HCT116 (cell line): Measurements from ENCODE around the gene CAPN15. TPM values are rescaled to one million over a fixed set of nuclear protein-coding genes. Genes with fewer than 3 reads are reported as not detected.

ENCODE experiments used
- ATAC-seq: fragments of 200-7000 bp; cut with Tn5 transposase; 2 replicates; pipeline ENCODE4 v1.9.1; 2020; ENCODE audit warnings: mild to moderate bottlenecking, moderate library complexity
- BruUV-seq: library from RNA; stranded (reverse); fragments of 400-500 nt; replicated peaks from 2 replicates; lab custom pipeline; 2021; lab: Mats Ljungman, UMichigan
- CTCF ChIA-PET: fragments of 300-600 bp; sonication (Branson Sonifier 250); formaldehyde crosslinking; loops from one replicate; lab custom pipeline; 2021; ENCODE audit warnings: antibody characterized with exemption; lab: Charles Lee
- POLR2A ChIA-PET: fragments of 300-600, 350-600 bp; sonication (Branson Sonifier 250); formaldehyde crosslinking; loops from one replicate; lab custom pipeline; 2021; ENCODE audit warnings: antibody characterized with exemption; lab: Charles Lee
- RAD21 ChIA-PET, 2 experiments: fragments of 300-600 bp; sonication (Branson Sonifier 250); formaldehyde crosslinking; loops; one replicate each; lab custom pipeline; 2023; ENCODE audit warnings: low total read pairs in 2 of 2; ENCODE audit not compliant: uncharacterized antibody in 2 of 2, unreplicated experiment in 2 of 2, low non-redundant PET in 1 of 2; lab: Charles Lee
- DNase-seq: peaks from one replicate; pipeline ENCODE4 v3.0.0-alpha.2; 2010; ENCODE audit warnings: low read depth, low spot score
- H2AFZ ChIP-seq: fragments of 200-600 bp; shearing (Covaris generic), sonication (generic); 2 replicates; pipeline ENCODE4 v1.6.1; 2017; ENCODE audit warnings: low read depth, mixed run types, mixed read lengths, antibody characterized with exemption, low read length; ENCODE audit not compliant: poor library complexity, severe bottlenecking
- H3K27ac ChIP-seq: 2 replicates; pipeline ENCODE4 v1.5.1; 2012; ENCODE audit warnings: low read depth, low read length
- H3K27me3 ChIP-seq: fragments of 200-600 bp; sonication (generic); 2 replicates; pipeline ENCODE4 v1.6.1; 2016; ENCODE audit warnings: mixed run types, low read length, mixed read lengths; ENCODE audit not compliant: insufficient read depth
- H3K36me3 ChIP-seq, 2 experiments: fragments of 200-500 bp in 1 of 2; fragments of 200-600 bp in 1 of 2; sonication (Bioruptor generic) in 1 of 2; sonication (generic) in 1 of 2; 2 replicates each; pipeline versions ENCODE4 v1.5.1 to v1.6.1; 2014 to 2016; ENCODE audit warnings: low read length in 2 of 2, inconsistent platforms in 1 of 2, mixed read lengths in 1 of 2, mixed run types in 1 of 2; ENCODE audit not compliant: insufficient read depth in 2 of 2, control insufficient read depth in 1 of 2
- H3K4me1 ChIP-seq, 2 experiments: fragments of 200-600 bp in 1 of 2; sonication (generic) in 1 of 2; 2 replicates each; pipeline versions ENCODE4 v1.5.1 to v1.6.1; 2012 to 2017; ENCODE audit warnings: low read length in 2 of 2, inconsistent platforms in 1 of 2, mild to moderate bottlenecking in 1 of 2, mixed read lengths in 1 of 2, mixed run types in 1 of 2, moderate library complexity in 1 of 2; ENCODE audit not compliant: insufficient read depth in 2 of 2, control insufficient read depth in 1 of 2
- H3K4me2 ChIP-seq: fragments of 200-600 bp; sonication (generic); 2 replicates; pipeline ENCODE4 v1.6.1; 2017; ENCODE audit warnings: mixed run types, low read length, mixed read lengths
- H3K4me3 ChIP-seq, 2 experiments: fragments of 200-600 bp in 1 of 2; sonication (generic) in 1 of 2; replicated peaks in 1 of 2; 2 replicates each; pipeline ENCODE4 v1.5.1; 2011 to 2016; ENCODE audit warnings: low read length in 2 of 2, control low read depth in 1 of 2, low read depth in 1 of 2, mild to moderate bottlenecking in 1 of 2, mixed read lengths in 1 of 2, mixed run types in 1 of 2
- H3K79me2 ChIP-seq: fragments of 200-600 bp; sonication (generic); 2 replicates; pipeline ENCODE4 v1.6.1; 2017; ENCODE audit warnings: mild to moderate bottlenecking, mixed run types, low read length, moderate library complexity, mixed read lengths; ENCODE audit not compliant: insufficient read depth
- H3K9ac ChIP-seq: fragments of 200-600 bp; sonication (generic); 2 replicates; pipeline ENCODE4 v1.6.1; 2016; ENCODE audit warnings: low read length, mixed read lengths
- H3K9me2 ChIP-seq: fragments of 200-600 bp; sonication (generic), shearing (Covaris generic); 2 replicates; pipeline ENCODE4 v1.6.1; 2017; ENCODE audit warnings: mixed run types, mild to moderate bottlenecking, moderate library complexity; ENCODE audit not compliant: insufficient read depth
- H3K9me3 ChIP-seq, 2 experiments: fragments of 200-500 bp in 1 of 2; fragments of 200-600 bp in 1 of 2; sonication (Bioruptor generic) in 1 of 2; sonication (generic) in 1 of 2; 2 replicates each; pipeline ENCODE4 v1.6.1; 2014 to 2017; ENCODE audit warnings: low read length in 2 of 2, mixed read lengths in 2 of 2, inconsistent platforms in 1 of 2, low read depth in 1 of 2, mild to moderate bottlenecking in 1 of 2, mixed run types in 1 of 2, moderate library complexity in 1 of 2; ENCODE audit not compliant: control insufficient read depth in 1 of 2, insufficient read depth in 1 of 2
- H4K20me1 ChIP-seq: fragments of 200-600 bp; sonication (generic), shearing (Covaris generic); 2 replicates; pipeline ENCODE4 v1.6.1; 2017; ENCODE audit warnings: mixed run types, mild to moderate bottlenecking, moderate library complexity; ENCODE audit not compliant: insufficient read depth
- EZH2phosphoT487 ChIP-seq: fragments of 200-600 bp; IDR thresholded peaks from 2 replicates; pipeline ENCODE4 v1.6.1; 2018; ENCODE audit warnings: antibody characterized with exemption, borderline replicate concordance
- JUND ChIP-seq: IDR thresholded peaks from 2 replicates; pipeline ENCODE4 v1.6.1; 2012
- MAX ChIP-seq: IDR thresholded peaks from 2 replicates; pipeline ENCODE4 v1.6.1; 2012
- POLR2A ChIP-seq: IDR thresholded peaks from 2 replicates; pipeline ENCODE4 v1.7.0; 2011; ENCODE audit warnings: borderline replicate concordance; ENCODE audit not compliant: insufficient read depth, insufficient read length; ENCODE audit errors: extremely low read depth
- RAD21 ChIP-seq: IDR thresholded peaks from 2 replicates; pipeline ENCODE4 v1.6.1; 2012; ENCODE audit warnings: low read depth, mild to moderate bottlenecking
- SP1 ChIP-seq: IDR thresholded peaks from 2 replicates; pipeline ENCODE4 v1.6.1; 2012; ENCODE audit warnings: low read depth
- TCF7L2 ChIP-seq: IDR thresholded peaks from 2 replicates; pipeline ENCODE4 v1.7.0; 2011; ENCODE audit warnings: borderline replicate concordance, inconsistent platforms; ENCODE audit not compliant: insufficient read depth, insufficient read length; ENCODE audit errors: extremely low read depth
- intact Hi-C: fragments of 100-400 bp; cut with micrococcal nuclease; formaldehyde crosslinking; loops from 2 replicates; pipeline ENCODE4 v1.10.0; 2022
- total RNA-seq: library from RNA; stranded (reverse); gene quantifications from one replicate; pipeline ENCODE4 v1.2.1, GENCODE V29; 2021; ENCODE audit not compliant: unreplicated experiment

CAPN15 gene
- total RNA-seq, 1 experiment from 2014 or later = 39.0 TPM

- H3K79me2 ChIP-seq = no peaks in the 10 kb centered on the region
- DNase-seq (no peak), ATAC-seq (no peak)
- no peaks in the 10 kb centered on the region for H3K9me3 ChIP-seq
- H3K4me1 ChIP-seq = no peaks in the 10 kb centered on the region
- intact Hi-C loops = no loop called here
- H3K36me3 ChIP-seq = no peaks in the 10 kb centered on the region; a peak in 1 of 4 replicates
- H3K27me3 ChIP-seq = no peaks in the 10 kb centered on the region
- no peak overlapping the region for H3K4me2 ChIP-seq
- no peak for TF ChIP-seq EZH2phosphoT487
- no peak for TF ChIP-seq MAX
- TF ChIP-seq RAD21 = no peak
- no peak for TF ChIP-seq JUND
- TF ChIP-seq POLR2A = no peak
- no peaks in the 10 kb centered on the region for H4K20me1 ChIP-seq
- no peaks in the 10 kb centered on the region for H3K9me2 ChIP-seq
- ChIA-PET RAD21 (no interaction called here), POLR2A (no interaction called here), CTCF (no interaction called here)
- no peak overlapping the region for H3K9ac ChIP-seq
- no peak overlapping the region for H2AFZ ChIP-seq
- BruUV-seq = no TSS peak
- H3K4me3 ChIP-seq = no peak overlapping the region
- no peak overlapping the region for H3K27ac ChIP-seq
These were observed 12.2 kb upstream of the CAPN15 start for GRCh38 chr16:515175-515938.

- H3K4me2 ChIP-seq = no peak overlapping the region
- ChIA-PET RAD21 (no interaction called here), POLR2A (no interaction called here), CTCF (no interaction called here)
- H3K4me1 ChIP-seq = no peaks in the 10 kb centered on the region
- no peaks in the 10 kb centered on the region for H3K27me3 ChIP-seq
- H2AFZ ChIP-seq = no peak overlapping the region
- H3K27ac ChIP-seq = no peak overlapping the region
- H3K9me2 ChIP-seq = no peaks in the 10 kb centered on the region
- no peaks in the 10 kb centered on the region for H4K20me1 ChIP-seq
- H3K36me3 ChIP-seq = no peaks in the 10 kb centered on the region; a peak in 1 of 4 replicates
- no peak overlapping the region for H3K4me3 ChIP-seq
- no peak for ATAC-seq
- no peaks in the 10 kb centered on the region for H3K9me3 ChIP-seq
- no peak overlapping the region for H3K9ac ChIP-seq
- intact Hi-C loops = no loop called here
- TF ChIP-seq TCF7L2 (no peak), SP1 (no peak)
- no peak for DNase-seq
- BruUV-seq = no TSS peak
- no peaks in the 10 kb centered on the region for H3K79me2 ChIP-seq
These were observed 11.6 kb upstream of the CAPN15 start for GRCh38 chr16:515939-516226.
